Neural progenitor cell (in vitro differentiated cells): ENCODE measurements around the gene HABP2. TPM values are rescaled to one million over a fixed set of nuclear protein-coding genes. Genes with fewer than 3 reads are reported as not detected.

Experiments
- DNase-seq: peaks from one replicate; pipeline ENCODE4 v3.0.0-alpha.2; 2016; ENCODE audit warnings: low spot score
- H2AFZ ChIP-seq: fragments of 200-600 bp; sonication (generic); replicated peaks from 2 replicates; pipeline ENCODE4 v1.6.1; 2016; ENCODE audit warnings: antibody characterized with exemption
- H3F3A ChIP-seq: fragments of 200-600 bp; sonication (generic); 2 replicates; pipeline ENCODE4 v1.6.1; 2016; ENCODE audit warnings: antibody characterized with exemption, low read depth
- H3K27ac ChIP-seq: fragments of 200-600 bp; sonication (generic); 2 replicates; pipeline ENCODE4 v1.5.1; 2016; ENCODE audit warnings: mild to moderate bottlenecking
- H3K27me3 ChIP-seq: fragments of 200-600 bp; sonication (generic); 2 replicates; pipeline ENCODE4 v1.6.1; 2016; ENCODE audit warnings: mild to moderate bottlenecking, moderate library complexity
- H3K36me3 ChIP-seq: fragments of 200-600 bp; sonication (generic); 2 replicates; pipeline ENCODE4 v1.5.1; 2016
- H3K4me1 ChIP-seq: fragments of 200-600 bp; sonication (generic); 2 replicates; pipeline ENCODE4 v1.6.1; 2016; ENCODE audit warnings: mixed run types
- H3K4me2 ChIP-seq: fragments of 200-600 bp; sonication (generic); 2 replicates; pipeline ENCODE4 v1.6.1; 2016
- H3K4me3 ChIP-seq: fragments of 200-600 bp; sonication (generic); 2 replicates; pipeline ENCODE4 v1.5.1; 2016
- H3K79me2 ChIP-seq: fragments of 200-600 bp; sonication (generic); 2 replicates; pipeline ENCODE4 v1.6.1; 2016; ENCODE audit warnings: low read depth
- H3K9ac ChIP-seq: fragments of 200-600 bp; sonication (generic); 2 replicates; pipeline ENCODE4 v1.6.1; 2016
- H3K9me3 ChIP-seq: fragments of 200-600 bp; sonication (generic); 2 replicates; pipeline ENCODE4 v1.5.1; 2016; ENCODE audit warnings: low read depth
- H4K20me1 ChIP-seq: fragments of 200-600 bp; sonication (generic); 2 replicates; pipeline ENCODE4 v1.6.1; 2016; ENCODE audit warnings: low read depth
- H3K27ac Mint-ChIP-seq: 3 replicates; pipeline ENCODE4 v1.8.0; 2021; ENCODE audit warnings: mixed read lengths
- H3K27me3 Mint-ChIP-seq: 2 replicates; pipeline ENCODE4 v1.8.0; 2022; ENCODE audit warnings: low read depth, mild to moderate bottlenecking, inconsistent platforms, moderate library complexity, mixed read lengths; ENCODE audit not compliant: insufficient read depth
- H3K36me3 Mint-ChIP-seq: 3 replicates; pipeline ENCODE4 v1.8.0; 2021; ENCODE audit warnings: mixed read lengths
- H3K4me1 Mint-ChIP-seq: 3 replicates; pipeline ENCODE4 v1.8.0; 2021; ENCODE audit warnings: mixed read lengths
- H3K4me3 Mint-ChIP-seq: 3 replicates; pipeline ENCODE4 v1.8.0; 2021; ENCODE audit warnings: mild to moderate bottlenecking, moderate library complexity, mixed read lengths
- H3K9me3 Mint-ChIP-seq: 3 replicates; pipeline ENCODE4 v1.8.0; 2020; ENCODE audit warnings: mixed read lengths
- EZH2 ChIP-seq: fragments of 200-600 bp; sonication (generic); IDR thresholded peaks from 2 replicates; pipeline ENCODE4 v1.6.1; 2017; ENCODE audit warnings: antibody characterized with exemption, mild to moderate bottlenecking, moderate library complexity
- EZH2phosphoT487 ChIP-seq: fragments of 200-600 bp; sonication (generic); IDR thresholded peaks from 2 replicates; pipeline ENCODE4 v1.6.1; 2017; ENCODE audit warnings: antibody characterized with exemption
- total RNA-seq: library from RNA; depleted of rRNA; stranded (reverse); fragments of >200 nt; gene quantifications from 2 replicates; pipeline ENCODE4 v1.2.3, GENCODE V29; 2015; ENCODE audit warnings: low replicate concordance
- TF ChIP-seq, protein P1 (sequence below): fragments of 200-600 bp; sonication (generic); IDR thresholded peaks from 2 replicates; pipeline ENCODE4 v1.5.1; 2017; ENCODE audit warnings: antibody characterized with exemption, mild to moderate bottlenecking

Gene HABP2
- total RNA-seq, 1 donor from 2014 or later, result not detected

- Mint-ChIP-seq H3K4me1 (peaks cover 2% of the 10 kb centered on the region), H3K4me3 (no peak overlapping the region)
- TF ChIP-seq EZH2 (no peak), EZH2phosphoT487 (no peak)
- TF ChIP-seq, protein P1, sequence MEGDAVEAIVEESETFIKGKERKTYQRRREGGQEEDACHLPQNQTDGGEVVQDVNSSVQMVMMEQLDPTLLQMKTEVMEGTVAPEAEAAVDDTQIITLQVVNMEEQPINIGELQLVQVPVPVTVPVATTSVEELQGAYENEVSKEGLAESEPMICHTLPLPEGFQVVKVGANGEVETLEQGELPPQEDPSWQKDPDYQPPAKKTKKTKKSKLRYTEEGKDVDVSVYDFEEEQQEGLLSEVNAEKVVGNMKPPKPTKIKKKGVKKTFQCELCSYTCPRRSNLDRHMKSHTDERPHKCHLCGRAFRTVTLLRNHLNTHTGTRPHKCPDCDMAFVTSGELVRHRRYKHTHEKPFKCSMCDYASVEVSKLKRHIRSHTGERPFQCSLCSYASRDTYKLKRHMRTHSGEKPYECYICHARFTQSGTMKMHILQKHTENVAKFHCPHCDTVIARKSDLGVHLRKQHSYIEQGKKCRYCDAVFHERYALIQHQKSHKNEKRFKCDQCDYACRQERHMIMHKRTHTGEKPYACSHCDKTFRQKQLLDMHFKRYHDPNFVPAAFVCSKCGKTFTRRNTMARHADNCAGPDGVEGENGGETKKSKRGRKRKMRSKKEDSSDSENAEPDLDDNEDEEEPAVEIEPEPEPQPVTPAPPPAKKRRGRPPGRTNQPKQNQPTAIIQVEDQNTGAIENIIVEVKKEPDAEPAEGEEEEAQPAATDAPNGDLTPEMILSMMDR, result no peak
These were observed 28.2 kb downstream of the HABP2 start for GRCh38 chr10:113581092-113581491.

DNA sequence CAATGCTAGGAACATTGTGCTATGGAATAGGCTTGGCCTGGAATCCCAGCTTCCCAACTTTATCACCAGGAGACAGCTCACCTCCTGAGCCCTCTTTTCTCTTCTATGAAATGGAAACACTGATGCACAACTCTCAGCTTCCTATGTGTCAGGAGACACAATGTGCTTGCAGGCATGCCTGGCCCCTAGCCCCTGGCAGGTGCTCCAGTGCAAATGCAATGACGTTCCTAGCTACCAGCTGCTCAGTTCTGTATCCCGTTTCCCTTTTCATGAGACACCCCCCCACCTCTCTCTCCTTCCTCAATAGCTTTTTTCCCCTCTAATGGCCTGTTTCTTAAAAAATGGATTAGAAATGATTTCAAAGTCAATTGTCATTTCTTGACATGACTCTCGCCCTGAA is 30.7 kb downstream of the HABP2 start:
- no peak overlapping the region for H3K4me3 Mint-ChIP-seq
- no peak overlapping the region for H3K9ac ChIP-seq
- no peaks in the 10 kb centered on the region for H3K4me1 ChIP-seq
- no peaks in the 10 kb centered on the region for H3K36me3 Mint-ChIP-seq
- peaks cover 4% of the 10 kb centered on the region for H3K4me1 Mint-ChIP-seq
- H3K27ac ChIP-seq, result no peak overlapping the region
- TF ChIP-seq, protein P1, result no peak
- no peak for TF ChIP-seq EZH2phosphoT487
- TF ChIP-seq EZH2, result no peak
- no peaks in the 10 kb centered on the region for H3K79me2 ChIP-seq
- no peaks in the 10 kb centered on the region for H3K9me3 Mint-ChIP-seq
- H3K27ac Mint-ChIP-seq, result no peak overlapping the region
- H3K9me3 ChIP-seq, result no peaks in the 10 kb centered on the region
- H3K27me3 ChIP-seq, result peaks cover 19% of the 10 kb centered on the region
- no peak overlapping the region for H3K4me2 ChIP-seq
- peaks cover 11% of the 10 kb centered on the region for H3K27me3 Mint-ChIP-seq
- H3F3A ChIP-seq, result no peaks in the 10 kb centered on the region
- H3K4me3 ChIP-seq, result no peak overlapping the region
- no peak overlapping the region for H2AFZ ChIP-seq
- no peaks in the 10 kb centered on the region for H3K36me3 ChIP-seq
- no peak for DNase-seq
- H4K20me1 ChIP-seq, result no peaks in the 10 kb centered on the region

More at GRCh38 chr10:113581092-113581491, 28.2 kb downstream of the HABP2 start:
- no peaks in the 10 kb centered on the region for H3K9me3 ChIP-seq
- H3K79me2 ChIP-seq, result no peaks in the 10 kb centered on the region
- no peaks in the 10 kb centered on the region for H4K20me1 ChIP-seq
- no peak overlapping the region for H3K9ac ChIP-seq
- no peak overlapping the region for H3K27ac ChIP-seq
- no peak overlapping the region for H3K4me2 ChIP-seq
- Mint-ChIP-seq H3K9me3 (no peaks in the 10 kb centered on the region), H3K27me3 (peaks cover 17% of the 10 kb centered on the region), H3K36me3 (no peaks in the 10 kb centered on the region), H3K27ac (peak overlapping the region; percentile 57)
- H3K4me1 ChIP-seq, result no peaks in the 10 kb centered on the region
- no peak overlapping the region for H3K4me3 ChIP-seq
- DNase-seq, result no peak
- H3K27me3 ChIP-seq, result peaks cover 19% of the 10 kb centered on the region
- no peaks in the 10 kb centered on the region for H3K36me3 ChIP-seq
- no peaks in the 10 kb centered on the region for H3F3A ChIP-seq
- H2AFZ ChIP-seq, result no peak overlapping the region

DNA sequence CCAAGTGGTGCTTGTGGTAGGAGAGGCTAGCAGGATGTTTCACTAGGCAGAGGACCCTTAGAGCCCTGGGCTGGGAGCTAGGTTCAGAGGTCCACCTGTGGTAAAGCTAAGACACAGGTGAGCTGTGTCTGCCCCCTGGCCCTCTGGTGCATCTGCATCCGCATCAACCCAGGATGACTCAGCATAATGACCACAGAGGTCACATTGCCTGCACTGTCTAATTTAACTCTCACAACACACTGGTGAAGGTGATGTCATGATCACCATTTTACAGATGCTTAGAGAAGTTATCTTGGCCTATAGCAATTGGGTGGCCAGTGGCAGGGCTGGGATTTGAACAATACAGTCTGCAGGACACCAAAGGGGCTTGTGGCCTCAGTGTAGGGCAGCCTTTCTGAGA is 33.1 kb downstream of the HABP2 start:
- no peaks in the 10 kb centered on the region for H3K36me3 ChIP-seq
- no peak overlapping the region for H3K27ac ChIP-seq
- Mint-ChIP-seq H3K4me1 (peaks cover 21% of the 10 kb centered on the region), H3K9me3 (no peaks in the 10 kb centered on the region), H3K36me3 (no peaks in the 10 kb centered on the region), H3K4me3 (no peak overlapping the region), H3K27ac (no peak overlapping the region), H3K27me3 (peaks cover 15% of the 10 kb centered on the region)
- peaks cover 18% of the 10 kb centered on the region for H3K27me3 ChIP-seq
- H3K9ac ChIP-seq, result no peak overlapping the region
- no peak overlapping the region for H2AFZ ChIP-seq
- H3K4me2 ChIP-seq, result no peak overlapping the region
- no peaks in the 10 kb centered on the region for H4K20me1 ChIP-seq
- H3F3A ChIP-seq, result no peaks in the 10 kb centered on the region
- H3K4me1 ChIP-seq, result no peaks in the 10 kb centered on the region
- H3K79me2 ChIP-seq, result no peaks in the 10 kb centered on the region
- no peak for DNase-seq
- TF ChIP-seq EZH2phosphoT487 (no peak), EZH2 (no peak)
- TF ChIP-seq, protein P1, result no peak
- no peak overlapping the region for H3K4me3 ChIP-seq
- H3K9me3 ChIP-seq, result no peaks in the 10 kb centered on the region
